GM19025 (cell line): ENCODE results near the gene TARS3.
"Not testable (repeated sequence)": the region's sequence is repeated elsewhere in the genome, so short reads cannot be mapped to it uniquely, and the experiment has no call there.

ENCODE experiments used
- ATAC-seq: cut with Tn5 transposase; IDR thresholded peaks from one replicate; pipeline ENCODE4 v1.9.1; 2021; ENCODE audit warnings: mild to moderate bottlenecking, low read depth, moderate library complexity; ENCODE audit not compliant: unreplicated experiment

TARS3 gene

DNA sequence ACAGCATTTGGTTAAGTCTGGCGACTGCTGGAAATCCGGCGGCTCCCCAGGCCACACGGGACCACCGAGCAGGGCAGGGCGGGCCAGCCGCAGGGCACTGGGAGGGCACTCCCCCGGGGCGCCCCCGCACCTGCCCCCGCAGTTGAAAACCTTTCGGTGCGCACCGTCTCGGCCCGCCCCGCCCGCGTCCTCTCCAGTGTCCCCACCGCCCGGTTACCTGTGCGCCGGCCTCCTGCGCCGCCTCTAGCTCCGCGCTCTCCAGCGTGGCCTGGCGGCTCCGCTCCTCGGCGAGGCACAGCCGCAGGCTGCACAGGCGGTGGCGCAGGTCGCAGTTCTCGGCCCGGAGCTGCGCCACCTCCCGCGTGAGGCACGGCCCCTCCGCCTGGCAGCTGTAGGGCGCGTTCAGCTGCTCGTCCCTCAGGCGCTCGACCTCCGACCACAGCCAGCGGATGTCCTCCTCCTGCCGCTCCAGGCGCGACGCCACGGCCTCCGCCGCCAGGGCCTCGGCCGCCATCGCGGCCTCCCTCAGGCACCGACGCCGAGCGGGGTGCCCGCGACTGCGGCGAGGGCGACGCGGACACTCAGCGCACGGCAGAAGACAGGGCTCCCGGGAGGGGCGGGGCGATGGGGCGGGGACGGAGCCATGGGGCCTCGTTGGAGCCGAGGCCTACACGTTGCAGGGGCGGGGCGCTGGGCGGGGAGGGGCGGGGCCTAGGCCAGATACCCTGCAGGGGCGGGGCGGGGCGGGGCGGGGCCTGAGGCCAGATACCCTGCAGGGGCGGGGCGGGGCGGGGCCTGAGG lies at the start of gene TARS3:
Gene TARS3 (minus strand): TSS at position 600 of the 801 bp plus-strand sequence. CDS start 86 bp downstream, at position 514.
- ATAC-seq, result peak; percentile 90

- ATAC-seq, result no peak
Observed at GRCh38 chr15:101773496-101774100, 49.3 kb upstream of the TARS3 start.

DNA sequence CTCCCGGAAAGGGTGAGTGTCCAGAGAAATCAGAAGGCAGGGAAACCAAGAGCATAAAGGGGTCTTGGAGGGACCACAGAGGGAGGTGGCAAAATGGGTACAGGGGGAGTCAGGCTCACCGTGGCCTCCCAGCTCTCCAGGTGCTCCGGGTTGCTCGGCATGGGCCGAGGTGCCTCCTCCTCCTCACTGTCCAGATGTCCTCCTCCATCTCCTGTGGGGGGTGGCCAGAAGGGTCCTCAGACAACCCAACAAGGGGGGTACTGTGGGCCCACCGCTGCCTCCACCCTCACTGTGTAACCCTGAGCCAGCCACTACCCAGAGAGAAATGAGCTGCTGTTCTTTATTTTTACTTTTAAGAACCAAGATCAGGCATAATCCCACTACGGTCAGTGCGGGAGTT lies 48.6 kb upstream of the TARS3 start:
- no peak for ATAC-seq

DNA sequence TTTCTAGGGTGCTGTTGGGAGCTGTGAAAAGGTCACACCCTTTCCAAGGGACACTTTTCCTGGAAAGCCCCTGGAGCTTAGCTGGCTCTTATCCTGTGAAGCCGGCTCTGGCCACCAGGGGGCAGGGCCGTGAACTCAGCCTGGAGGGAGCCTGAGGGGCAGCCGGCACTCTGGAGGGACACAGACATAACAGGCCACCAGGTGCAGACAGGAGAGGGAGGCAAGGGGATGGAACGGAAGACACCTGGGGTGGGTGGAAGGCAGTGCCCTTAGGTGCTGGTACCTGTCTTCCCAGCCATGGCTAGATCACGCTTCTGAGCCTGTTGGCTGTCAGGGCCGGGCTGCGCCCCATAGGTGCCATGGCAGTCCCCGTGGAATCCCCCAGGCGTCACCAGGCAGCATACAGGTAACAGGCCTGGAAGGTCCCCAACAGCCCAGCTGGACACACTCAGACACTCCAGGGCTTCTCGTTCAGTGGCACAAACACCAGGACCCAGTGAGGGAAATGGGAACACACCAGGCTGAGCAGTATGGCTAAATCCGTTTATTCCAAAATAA lies 42.9 kb upstream of the TARS3 start:
- ATAC-seq, result not testable (repeated sequence)

DNA sequence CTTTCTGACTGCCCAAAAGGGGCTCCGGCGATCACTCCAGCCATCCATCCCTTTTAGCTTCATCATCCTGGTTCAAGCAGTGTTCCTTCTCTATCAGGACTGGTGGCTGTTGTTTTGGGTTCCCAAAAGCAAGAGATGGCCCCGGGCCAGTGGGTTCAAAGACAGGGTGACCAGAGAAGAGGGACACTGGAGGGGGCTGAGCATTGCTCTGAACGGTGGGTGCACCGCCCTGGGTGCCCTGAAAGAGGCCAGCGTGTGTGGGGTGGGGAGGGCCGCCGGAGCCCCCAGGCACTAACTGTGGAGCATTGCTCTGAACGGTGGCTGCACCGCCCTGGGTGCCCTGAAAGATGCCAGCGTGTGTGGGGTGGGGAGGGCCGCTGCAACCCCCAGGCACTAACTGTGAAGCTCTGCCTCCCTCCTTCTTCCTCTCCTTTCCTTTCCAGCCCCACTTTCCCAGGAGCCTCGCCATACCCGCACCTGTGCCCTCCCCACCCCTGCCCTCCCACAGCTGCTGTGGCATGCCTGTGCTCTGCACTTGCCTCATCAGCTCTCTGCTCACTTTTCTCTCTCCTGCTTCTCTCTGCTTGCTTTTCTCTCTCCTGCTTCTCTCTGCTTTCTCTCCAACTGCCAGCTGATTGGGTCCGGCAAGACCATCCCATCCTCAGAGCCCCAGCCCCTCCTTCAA lies 41.6 kb upstream of the TARS3 start:
- ATAC-seq, result no peak

GRCh38 chr15:101765340-101765671 lies 41.0 kb upstream of the TARS3 start:
- not testable (repeated sequence) for ATAC-seq

- ATAC-seq, result not testable (repeated sequence)
Observed at GRCh38 chr15:101764669-101765339, 40.5 kb upstream of the TARS3 start.

GRCh38 chr15:101746716-101747082 lies 22.4 kb upstream of the TARS3 start:
- not testable (repeated sequence) for ATAC-seq

DNA sequence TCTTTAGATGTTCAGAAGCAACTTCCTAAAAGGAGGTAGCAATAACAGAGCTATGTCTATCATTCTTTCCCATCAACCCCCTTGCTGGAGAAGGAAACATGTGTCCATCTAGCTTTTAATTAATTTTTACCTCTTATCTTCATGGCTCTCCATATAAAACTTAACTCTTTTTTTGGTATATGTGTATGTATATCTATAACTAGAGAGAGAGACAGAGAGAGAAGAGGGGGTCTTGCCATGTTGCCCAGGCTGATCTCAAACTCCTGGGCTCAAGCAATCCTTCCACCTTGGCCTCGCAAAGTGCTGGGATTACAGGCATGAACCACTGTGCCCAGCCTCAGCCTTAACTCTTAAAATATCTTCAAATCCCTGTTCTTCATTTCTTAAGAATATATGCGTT lies 10.6 kb upstream of the TARS3 start:
- not testable (repeated sequence) for ATAC-seq

DNA sequence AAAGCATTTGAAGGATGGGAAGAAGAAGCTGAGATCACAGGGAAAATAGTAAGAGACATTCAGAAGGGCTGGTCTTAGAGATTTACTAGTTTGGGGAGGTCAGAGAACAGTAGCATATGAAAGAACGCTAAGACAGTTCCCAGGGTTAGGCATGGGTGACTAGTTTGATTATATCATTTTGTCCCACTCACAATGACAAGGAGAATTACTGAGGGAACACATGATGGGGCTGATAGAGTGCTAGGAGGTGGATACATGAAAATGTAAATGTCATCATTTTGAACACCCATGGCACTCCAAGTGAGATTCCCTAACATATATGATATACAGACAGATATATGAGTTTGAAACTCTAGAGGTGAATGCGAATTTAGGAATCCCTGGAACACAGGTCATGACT lies 9.3 kb upstream of the TARS3 start:
- no peak for ATAC-seq

GRCh38 chr15:101732772-101733171 lies 8.5 kb upstream of the TARS3 start:
- ATAC-seq, result no peak

- no peak for ATAC-seq
Observed at GRCh38 chr15:101731746-101732145, 7.5 kb upstream of the TARS3 start.

- no peak for ATAC-seq
Observed at GRCh38 chr15:101727186-101727585, 2.9 kb upstream of the TARS3 start.

DNA sequence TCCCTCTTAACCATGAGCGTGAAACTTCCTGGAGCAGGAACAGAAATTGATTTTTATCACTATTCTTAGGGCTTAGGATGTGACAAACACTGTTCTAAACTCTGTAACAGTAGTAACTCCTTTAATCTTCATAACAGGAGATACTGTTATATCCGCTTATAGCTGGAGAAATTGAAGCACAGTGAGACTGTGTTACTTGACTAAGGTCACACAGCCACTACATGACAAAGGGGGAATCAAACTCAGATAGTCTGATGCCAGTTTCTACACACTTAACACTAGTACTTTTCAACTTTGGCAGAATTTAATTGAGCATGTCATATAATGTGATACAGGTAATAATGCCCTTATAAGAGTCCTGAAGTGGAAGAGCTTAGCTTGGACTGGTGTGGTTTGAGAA lies 800 bp upstream of the TARS3 start:
- ATAC-seq, result no peak

- no peak for ATAC-seq
Observed at GRCh38 chr15:101724675-101725005, 367 bp upstream of the TARS3 start.

GRCh38 chr15:101723171-101723873 lies 951 bp downstream of the TARS3 start:
- no peak for ATAC-seq

GRCh38 chr15:101718896-101719295 lies 5.4 kb downstream of the TARS3 start:
- no peak for ATAC-seq

- no peak for ATAC-seq
Observed at GRCh38 chr15:101712078-101712477, 12.2 kb downstream of the TARS3 start.

- no peak for ATAC-seq
Observed at GRCh38 chr15:101710806-101711205, 13.5 kb downstream of the TARS3 start.

DNA sequence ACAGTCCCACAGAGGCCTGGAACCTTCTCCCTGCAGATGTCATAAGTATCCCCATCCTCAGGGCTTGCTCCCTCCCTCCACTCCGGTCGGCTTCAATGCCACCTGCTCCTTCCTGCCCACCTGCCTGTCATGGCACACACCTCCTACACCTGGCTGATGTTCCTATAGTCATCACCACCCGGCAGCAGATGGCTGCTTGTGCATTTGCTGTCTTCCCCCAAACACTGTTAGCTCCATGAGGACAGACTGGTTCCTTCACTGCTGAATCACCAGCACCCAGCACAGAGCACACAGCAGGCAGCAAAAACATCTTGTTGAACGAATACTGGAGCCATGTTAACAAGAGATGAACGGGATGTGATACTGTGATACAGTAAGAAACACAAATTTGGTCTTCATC lies 14.8 kb downstream of the TARS3 start:
- ATAC-seq, result no peak
